ENCODE measurements around the gene RAB12.
"Not testable (repeated sequence)": the region's sequence is repeated elsewhere in the genome, so short reads cannot be mapped to it uniquely, and the experiment has no call there.

The RAB12 gene

GRCh38 chr18:8620845-8621244 is 11.6 kb downstream of the RAB12 start:
- H3K9me3 ChIP-seq (ENCODE audit: insufficient read depth, low read length, severe bottlenecking) = no peaks in the 10 kb centered on the region
- H4K20me1 ChIP-seq (ENCODE audit: insufficient read depth, low read length) = peaks cover 63% of the 10 kb centered on the region
- no peak overlapping the region for H3K9ac ChIP-seq (ENCODE audit: low read depth, low read length)
- H3K36me3 ChIP-seq (ENCODE audit: insufficient read depth, low read length) = peaks cover 56% of the 10 kb centered on the region
- H3K4me2 ChIP-seq (ENCODE audit: insufficient read depth, low read length) = no peak overlapping the region
- DNase-seq (no peak), ATAC-seq (ENCODE audit: insufficient read depth, low read depth) (no peak)
- H3K27ac ChIP-seq (ENCODE audit: low read length) = no peak overlapping the region
- peaks cover 94% of the 10 kb centered on the region for H3K79me2 ChIP-seq (ENCODE audit: insufficient read depth, low read length)
- no peak for TF ChIP-seq EZH2 (IDR thresholded peaks at IDR 0.05; ENCODE audit: borderline replicate concordance, low read depth, low read length, severe bottlenecking)
- TF ChIP-seq CTCF (IDR thresholded peaks at IDR 0.05; ENCODE audit: borderline replicate concordance, extremely low read depth, low read length, poor library complexity, severe bottlenecking) = no peak
- H3K4me1 ChIP-seq (ENCODE audit: insufficient read depth, low read length) = no peaks in the 10 kb centered on the region
- H2AFZ ChIP-seq (ENCODE audit: low read depth, low read length) = no peak overlapping the region
- no peak overlapping the region for H3K4me3 ChIP-seq (ENCODE audit: low read depth in 1 of 2, low read length in 2 of 2)
- H3K27me3 ChIP-seq (ENCODE audit: insufficient read depth, low read length, poor library complexity) = no peaks in the 10 kb centered on the region

- H3K36me3 ChIP-seq (ENCODE audit: insufficient read depth, low read length) = peaks cover 64% of the 10 kb centered on the region
- H3K27ac ChIP-seq (ENCODE audit: low read length); ATAC-seq (ENCODE audit: insufficient read depth, low read depth); H3K9me3 ChIP-seq (ENCODE audit: insufficient read depth, low read length, severe bottlenecking); DNase-seq; H3K27me3 ChIP-seq (ENCODE audit: insufficient read depth, low read length, poor library complexity); H3K9ac ChIP-seq (ENCODE audit: low read depth, low read length); H2AFZ ChIP-seq (ENCODE audit: low read depth, low read length); H3K4me1 ChIP-seq (ENCODE audit: insufficient read depth, low read length); H3K4me3 ChIP-seq (ENCODE audit: low read depth in 1 of 2, low read length in 2 of 2); H3K4me2 ChIP-seq (ENCODE audit: insufficient read depth, low read length): not testable (repeated sequence)
- H4K20me1 ChIP-seq (ENCODE audit: insufficient read depth, low read length) = peaks cover 59% of the 10 kb centered on the region
- H3K79me2 ChIP-seq (ENCODE audit: insufficient read depth, low read length) = peaks cover 86% of the 10 kb centered on the region
Observed at GRCh38 chr18:8622625-8623024, 13.4 kb downstream of the RAB12 start.

- H2AFZ ChIP-seq (ENCODE audit: low read depth, low read length) = no peak overlapping the region
- H3K9me3 ChIP-seq (ENCODE audit: insufficient read depth, low read length, severe bottlenecking) = no peaks in the 10 kb centered on the region
- ATAC-seq (ENCODE audit: insufficient read depth, low read depth) = peak; percentile 66
- TF ChIP-seq EZH2 (IDR thresholded peaks at IDR 0.05; ENCODE audit: borderline replicate concordance, low read depth, low read length, severe bottlenecking) = no peak
- TF ChIP-seq CTCF (IDR thresholded peaks at IDR 0.05; ENCODE audit: borderline replicate concordance, extremely low read depth, low read length, poor library complexity, severe bottlenecking) = no peak
- DNase-seq = no peak
- H3K9ac ChIP-seq (ENCODE audit: low read depth, low read length) = no peak overlapping the region
- H3K4me3 ChIP-seq (ENCODE audit: low read depth in 1 of 2, low read length in 2 of 2) = no peak overlapping the region
- peaks cover 52% of the 10 kb centered on the region for H4K20me1 ChIP-seq (ENCODE audit: insufficient read depth, low read length)
- no peaks in the 10 kb centered on the region for H3K27me3 ChIP-seq (ENCODE audit: insufficient read depth, low read length, poor library complexity)
- H3K36me3 ChIP-seq (ENCODE audit: insufficient read depth, low read length) = peaks cover 60% of the 10 kb centered on the region
- H3K27ac ChIP-seq (ENCODE audit: low read length) = no peak overlapping the region; the same call in 1 of the 2 replicates
- no peaks in the 10 kb centered on the region for H3K4me1 ChIP-seq (ENCODE audit: insufficient read depth, low read length)
- no peak overlapping the region for H3K4me2 ChIP-seq (ENCODE audit: insufficient read depth, low read length)
- H3K79me2 ChIP-seq (ENCODE audit: insufficient read depth, low read length) = peaks cover 76% of the 10 kb centered on the region
Observed at GRCh38 chr18:8623549-8624106, 14.4 kb downstream of the RAB12 start.

GRCh38 chr18:8625461-8626092 is 16.3 kb downstream of the RAB12 start:
- peaks cover 69% of the 10 kb centered on the region for H3K79me2 ChIP-seq (ENCODE audit: insufficient read depth, low read length)
- no peaks in the 10 kb centered on the region for H3K4me1 ChIP-seq (ENCODE audit: insufficient read depth, low read length)
- ATAC-seq (ENCODE audit: insufficient read depth, low read depth) (no peak), DNase-seq (no peak)
- H3K9ac ChIP-seq (ENCODE audit: low read depth, low read length) = no peak overlapping the region
- TF ChIP-seq EZH2 (IDR thresholded peaks at IDR 0.05; ENCODE audit: borderline replicate concordance, low read depth, low read length, severe bottlenecking) = no peak
- TF ChIP-seq CTCF (IDR thresholded peaks at IDR 0.05; ENCODE audit: borderline replicate concordance, extremely low read depth, low read length, poor library complexity, severe bottlenecking) = no peak
- H3K4me2 ChIP-seq (ENCODE audit: insufficient read depth, low read length) = no peak overlapping the region
- H3K9me3 ChIP-seq (ENCODE audit: insufficient read depth, low read length, severe bottlenecking) = no peaks in the 10 kb centered on the region
- H3K27ac ChIP-seq (ENCODE audit: low read length) = no peak overlapping the region
- H3K27me3 ChIP-seq (ENCODE audit: insufficient read depth, low read length, poor library complexity) = no peaks in the 10 kb centered on the region
- H3K36me3 ChIP-seq (ENCODE audit: insufficient read depth, low read length) = peaks cover 67% of the 10 kb centered on the region
- H3K4me3 ChIP-seq (ENCODE audit: low read depth in 1 of 2, low read length in 2 of 2) = no peak overlapping the region
- H4K20me1 ChIP-seq (ENCODE audit: insufficient read depth, low read length) = peaks cover 43% of the 10 kb centered on the region
- H2AFZ ChIP-seq (ENCODE audit: low read depth, low read length) = no peak overlapping the region
